Upper lobe of right lung (tissue), 1 donor: ENCODE measurements around the gene SF3B2. TPM values are rescaled to one million over a fixed set of nuclear protein-coding genes. Genes with fewer than 3 reads are reported as not detected.

Experiments used
- ATAC-seq: fragments of 200-7000 bp; cut with Tn5 transposase; one replicate; pipeline ENCODE4 v1.9.1; 2020; ENCODE audit warnings: mild to moderate bottlenecking, moderate library complexity
- DNase-seq: peaks from one replicate; pipeline ENCODE4 v3.0.0-alpha.2; 2020
- H3K27ac ChIP-seq: fragments of 200-600 bp; one replicate; pipeline ENCODE4 v1.8.0; 2022
- H3K27me3 ChIP-seq: fragments of 200-600 bp; one replicate; pipeline ENCODE4 v1.8.0; 2022; ENCODE audit warnings: mild to moderate bottlenecking
- H3K36me3 ChIP-seq: fragments of 200-600 bp; one replicate; pipeline ENCODE4 v1.8.0; 2022
- H3K4me1 ChIP-seq: fragments of 200-600 bp; one replicate; pipeline ENCODE4 v1.8.0; 2022
- H3K4me3 ChIP-seq: fragments of 200-600 bp; one replicate; pipeline ENCODE4 v1.8.0; 2022; ENCODE audit warnings: mild to moderate bottlenecking
- H3K9me3 ChIP-seq: fragments of 200-600 bp; one replicate; pipeline ENCODE4 v1.8.0; 2022
- intact Hi-C: fragments of 100-400 bp; cut with DNase I; formaldehyde crosslinking; loops from one replicate; pipeline ENCODE4 v1.11.0; 2022
- total RNA-seq: library from RNA; stranded (reverse); fragmentation: NEBNext Ultra II Directional; extraction: Animal tissue kit (Norgen Biotek cat#: 25700); gene quantifications from one replicate; pipeline ENCODE4 v1.2.1, GENCODE V29; 2021
- TF ChIP-seq, protein P1 (sequence below): fragments of 200-600 bp; IDR thresholded peaks from one replicate; pipeline ENCODE4 v1.8.0; 2022; ENCODE audit warnings: antibody characterized with exemption
- donor health status: DM: no; HTN: yes; CAD: no; lungs with severe emphysema.

Gene SF3B2
- total RNA-seq, 1 donor from 2014 or later, result 149 TPM

DNA sequence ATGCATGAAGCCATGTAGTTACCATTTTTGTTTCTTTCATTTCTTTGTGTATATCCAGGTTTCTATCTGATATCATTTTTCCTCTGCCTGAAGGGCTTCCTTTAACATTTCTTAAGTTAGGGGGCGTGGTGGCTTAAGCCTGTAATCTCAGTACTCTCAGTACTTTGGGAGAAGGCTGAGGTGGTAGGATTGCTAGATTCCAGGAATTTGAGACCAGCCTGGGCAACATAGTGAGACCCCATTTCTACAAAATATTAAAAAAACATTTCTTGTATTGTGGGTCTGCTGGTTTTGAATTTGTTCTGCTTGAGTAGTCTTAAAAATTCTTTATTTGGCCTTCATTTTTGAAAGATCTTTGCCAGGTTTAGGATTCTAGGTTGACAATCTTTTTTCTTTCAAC is 12.4 kb downstream of the SF3B2 start:
- DNase-seq (no peak), ATAC-seq (no peak)
- Histone ChIP-seq H3K27me3 (no peaks in the 10 kb centered on the region), H3K9me3 (no peaks in the 10 kb centered on the region), H3K4me1 (peaks cover 18% of the 10 kb centered on the region), H3K27ac (no peak overlapping the region), H3K36me3 (peaks cover 94% of the 10 kb centered on the region), H3K4me3 (no peak overlapping the region)
- intact Hi-C loops, result loop anchor here (10.0 kb wide), 1 partner anchor 70 kb away; no protein-coding TSS in a partner anchor
- TF ChIP-seq, protein P1, sequence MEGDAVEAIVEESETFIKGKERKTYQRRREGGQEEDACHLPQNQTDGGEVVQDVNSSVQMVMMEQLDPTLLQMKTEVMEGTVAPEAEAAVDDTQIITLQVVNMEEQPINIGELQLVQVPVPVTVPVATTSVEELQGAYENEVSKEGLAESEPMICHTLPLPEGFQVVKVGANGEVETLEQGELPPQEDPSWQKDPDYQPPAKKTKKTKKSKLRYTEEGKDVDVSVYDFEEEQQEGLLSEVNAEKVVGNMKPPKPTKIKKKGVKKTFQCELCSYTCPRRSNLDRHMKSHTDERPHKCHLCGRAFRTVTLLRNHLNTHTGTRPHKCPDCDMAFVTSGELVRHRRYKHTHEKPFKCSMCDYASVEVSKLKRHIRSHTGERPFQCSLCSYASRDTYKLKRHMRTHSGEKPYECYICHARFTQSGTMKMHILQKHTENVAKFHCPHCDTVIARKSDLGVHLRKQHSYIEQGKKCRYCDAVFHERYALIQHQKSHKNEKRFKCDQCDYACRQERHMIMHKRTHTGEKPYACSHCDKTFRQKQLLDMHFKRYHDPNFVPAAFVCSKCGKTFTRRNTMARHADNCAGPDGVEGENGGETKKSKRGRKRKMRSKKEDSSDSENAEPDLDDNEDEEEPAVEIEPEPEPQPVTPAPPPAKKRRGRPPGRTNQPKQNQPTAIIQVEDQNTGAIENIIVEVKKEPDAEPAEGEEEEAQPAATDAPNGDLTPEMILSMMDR, result no peak

DNA sequence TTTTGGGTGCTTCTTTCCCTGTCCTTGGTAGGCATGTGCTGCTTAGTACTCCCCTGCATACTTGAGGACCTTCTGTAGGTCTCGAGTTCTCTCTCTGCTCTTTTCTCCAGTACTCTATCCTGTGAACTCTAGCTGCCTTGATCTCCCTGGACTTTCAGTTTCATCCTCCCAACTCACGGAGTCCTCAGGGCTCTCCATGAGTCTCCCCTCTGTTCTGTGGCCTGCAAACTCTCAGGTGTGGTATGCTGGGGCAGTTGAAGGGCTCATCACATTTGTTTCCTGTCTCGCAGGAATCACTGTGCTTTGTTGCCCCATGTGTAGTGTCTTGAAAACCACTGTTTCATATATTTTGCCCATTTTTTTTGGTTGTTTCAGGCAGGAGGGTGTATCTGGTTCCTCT is 14.6 kb downstream of the SF3B2 start:
- Histone ChIP-seq H3K36me3 (peaks cover 72% of the 10 kb centered on the region), H3K27me3 (no peaks in the 10 kb centered on the region), H3K27ac (no peak overlapping the region), H3K9me3 (no peaks in the 10 kb centered on the region), H3K4me1 (peaks cover 25% of the 10 kb centered on the region), H3K4me3 (no peak overlapping the region)
- ATAC-seq, result no peak
- TF ChIP-seq, protein P1, result no peak
- no peak for DNase-seq
- intact Hi-C loops, result loop anchor here (10.0 kb wide), 1 partner anchor 68 kb away; no protein-coding TSS in a partner anchor

DNA sequence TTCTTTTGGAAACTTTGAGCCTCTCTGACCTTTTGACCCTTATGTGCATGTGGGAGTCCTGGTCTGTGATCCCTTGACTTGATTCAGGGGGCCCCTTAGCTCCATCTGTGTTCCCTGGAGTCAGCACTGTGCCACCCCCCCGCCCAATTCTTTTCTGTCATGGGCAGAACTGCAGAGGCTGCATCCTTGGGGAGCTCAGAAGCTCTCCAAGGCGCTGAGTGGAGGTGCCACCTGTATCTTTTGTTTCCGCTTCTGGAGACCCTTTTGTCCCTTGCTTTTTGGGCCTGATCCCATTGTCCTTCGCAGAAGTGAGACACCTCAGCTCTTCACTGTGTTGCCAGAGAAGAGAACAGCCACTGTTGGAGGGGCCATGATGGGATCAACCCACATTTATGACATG is 15.5 kb downstream of the SF3B2 start:
- peaks cover 26% of the 10 kb centered on the region for H3K4me1 ChIP-seq
- DNase-seq (no peak), ATAC-seq (no peak)
- no peak overlapping the region for H3K4me3 ChIP-seq
- no peaks in the 10 kb centered on the region for H3K9me3 ChIP-seq
- no peaks in the 10 kb centered on the region for H3K27me3 ChIP-seq
- peak overlapping the region; percentile 55 for H3K27ac ChIP-seq
- intact Hi-C loops, result loop anchor here (10.0 kb wide), 1 partner anchor 67 kb away; no protein-coding TSS in a partner anchor
- H3K36me3 ChIP-seq, result peaks cover 63% of the 10 kb centered on the region
- TF ChIP-seq, protein P1, result no peak

DNA sequence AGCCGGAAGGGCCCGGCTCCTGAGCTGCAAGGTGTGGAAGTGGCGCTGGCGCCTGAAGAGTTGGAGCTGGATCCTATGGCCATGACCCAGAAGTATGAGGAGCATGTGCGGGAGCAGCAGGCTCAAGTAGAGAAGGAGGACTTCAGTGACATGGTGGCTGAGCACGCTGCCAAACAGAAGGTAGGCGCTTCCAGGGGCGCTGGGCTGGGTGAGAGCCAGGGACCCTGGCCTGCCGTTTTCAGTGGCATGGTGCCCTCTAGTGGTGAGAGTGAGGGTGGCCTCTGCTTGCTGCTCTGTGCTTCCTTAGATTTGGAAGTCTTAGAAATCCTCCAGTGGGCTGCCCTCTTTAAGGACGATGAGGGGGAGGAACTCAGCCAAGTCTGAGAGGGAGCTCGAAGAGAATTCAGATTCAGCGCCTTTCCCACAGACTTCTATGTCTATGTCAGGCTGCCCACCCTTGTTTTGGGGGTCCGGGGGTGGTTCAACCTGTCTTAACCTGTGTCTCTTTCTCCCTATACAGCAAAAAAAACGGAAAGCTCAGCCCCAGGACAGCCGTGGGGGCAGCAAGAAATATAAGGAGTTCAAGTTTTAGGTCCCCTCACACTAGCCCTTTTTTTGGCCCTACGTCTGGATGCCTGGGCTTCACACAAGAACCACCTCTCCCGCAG is 16.1 kb downstream of the SF3B2 start:
- TF ChIP-seq, protein P1, result peak; percentile 95
- Histone ChIP-seq H3K4me1 (peaks cover 26% of the 10 kb centered on the region), H3K27me3 (no peaks in the 10 kb centered on the region), H3K9me3 (no peaks in the 10 kb centered on the region), H3K27ac (peak overlapping the region; percentile 93), H3K4me3 (peak overlapping the region; percentile 63), H3K36me3 (peaks cover 57% of the 10 kb centered on the region)
- DNase-seq (peak; percentile 80), ATAC-seq (peak; percentile 61)
- intact Hi-C loops, result loop anchor here (10.0 kb wide), 1 partner anchor 67 kb away; no protein-coding TSS in a partner anchor

DNA sequence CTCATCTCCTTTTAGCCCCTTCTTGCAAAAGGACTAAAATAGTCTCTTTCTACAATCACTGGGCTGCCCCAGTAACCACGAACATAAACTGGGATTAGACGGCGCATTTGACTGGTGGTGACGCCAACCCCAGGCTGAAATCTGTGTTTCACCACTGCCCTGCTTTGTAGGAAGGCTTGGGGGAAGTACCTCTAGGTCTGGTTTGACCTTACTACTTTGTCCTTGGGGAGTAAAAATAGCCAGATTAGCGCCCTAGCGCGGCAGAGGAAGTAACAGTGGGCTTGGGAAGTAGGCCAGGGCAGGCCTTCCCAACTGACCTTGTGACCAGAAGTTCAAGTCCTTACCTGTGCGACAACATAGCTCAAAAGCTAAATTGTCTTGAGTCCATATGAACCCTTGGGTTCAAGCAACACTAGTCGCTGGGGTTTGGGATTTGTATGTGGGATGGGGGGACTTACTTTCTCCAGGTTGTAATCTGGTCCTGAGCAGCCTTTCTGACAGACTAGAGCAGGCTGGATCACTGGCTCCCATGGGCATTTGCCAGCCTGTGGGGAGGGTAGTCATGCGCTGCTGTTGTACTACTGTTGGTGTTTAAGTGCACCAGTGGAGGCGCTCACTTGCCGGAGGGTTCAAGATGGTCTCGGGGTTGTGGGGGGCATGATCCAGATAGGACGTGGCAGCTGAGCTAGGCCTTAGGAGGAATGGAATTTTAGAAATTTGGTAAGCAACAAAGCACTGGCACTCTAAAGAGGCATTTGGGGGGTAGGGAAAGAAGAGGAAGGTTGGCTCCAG is 17.0 kb downstream of the SF3B2 start:
- ATAC-seq (peak; percentile 45), DNase-seq (no peak)
- intact Hi-C loops, result loop anchor here (10.0 kb wide), 1 partner anchor 66 kb away; no protein-coding TSS in a partner anchor
- Histone ChIP-seq H3K4me1 (peaks cover 26% of the 10 kb centered on the region), H3K27me3 (no peaks in the 10 kb centered on the region), H3K4me3 (peak overlapping the region; percentile 63), H3K9me3 (no peaks in the 10 kb centered on the region), H3K36me3 (peaks cover 52% of the 10 kb centered on the region), H3K27ac (peak overlapping the region; percentile 93)
- TF ChIP-seq, protein P1, result peak; percentile 4
